Left renal cortex interstitium (tissue), 4 donors: ENCODE results near the gene IGF2R. TPM values are rescaled to one million over a fixed set of nuclear protein-coding genes. Genes with fewer than 3 reads are reported as not detected.
"Not testable (repeated sequence)": the region's sequence is repeated elsewhere in the genome, so short reads cannot be mapped to it uniquely, and the experiment has no call there.

Source experiments
- DNase-seq, 4 donors: peaks; one replicate each; pipeline ENCODE4 v3.0.0-alpha.2; 2013; ENCODE audit warnings: low read depth in 4 of 4, low spot score in 2 of 4, missing footprints in 1 of 4
- polyA plus RNA-seq, 4 donors: library from polyadenylated mRNA; unstranded; fragments of 120-200 nt; gene quantifications; one replicate each; pipeline ENCODE4 v1.2.1, GENCODE V29; 2013; ENCODE audit not compliant: insufficient read length in 4 of 4

IGF2R gene
- polyA plus RNA-seq = 10 to 100 TPM; 50.5 to 67.8 (median 58.4) TPM

GRCh38 chr6:159968295-159969203, at the start of gene IGF2R:
TSS of gene IGF2R (plus strand) at chr6:159969082. CDS start at chr6:159969247, 165 bp downstream.
- DNase-seq = peak in 3 of 4 donors; percentile 70 to 85 (median 77)

- no peak for DNase-seq
Measured at GRCh38 chr6:159919800-159920199, 49.1 kb upstream of the IGF2R start.

- DNase-seq = not testable (repeated sequence)
Measured at GRCh38 chr6:159924150-159924549, 44.7 kb upstream of the IGF2R start.

- DNase-seq = no peak
Measured at GRCh38 chr6:159926542-159927203, 42.2 kb upstream of the IGF2R start.

GRCh38 chr6:159929819-159930218, 39.1 kb upstream of the IGF2R start:
- no peak for DNase-seq

- DNase-seq = no peak
Measured at GRCh38 chr6:159931112-159931511, 37.8 kb upstream of the IGF2R start.

GRCh38 chr6:159931846-159932245, 37.0 kb upstream of the IGF2R start:
- no peak for DNase-seq

GRCh38 chr6:159933077-159933476, 35.8 kb upstream of the IGF2R start:
- no peak for DNase-seq

GRCh38 chr6:159934181-159934580, 34.7 kb upstream of the IGF2R start:
- DNase-seq = no peak

- no peak for DNase-seq
Measured at GRCh38 chr6:159935065-159935464, 33.8 kb upstream of the IGF2R start.

GRCh38 chr6:159935633-159936032, 33.2 kb upstream of the IGF2R start:
- DNase-seq = no peak

- DNase-seq = no peak
Measured at GRCh38 chr6:159939591-159940016, 29.3 kb upstream of the IGF2R start.

- no peak for DNase-seq
Measured at GRCh38 chr6:159941286-159942113, 27.4 kb upstream of the IGF2R start.

GRCh38 chr6:159943101-159943632, 25.7 kb upstream of the IGF2R start:
- DNase-seq = no peak

- no peak for DNase-seq
Measured at GRCh38 chr6:159943968-159944598, 24.8 kb upstream of the IGF2R start.

- DNase-seq = no peak
Measured at GRCh38 chr6:159945801-159946392, 23.0 kb upstream of the IGF2R start.

- DNase-seq = no peak
Measured at GRCh38 chr6:159946912-159947311, 22.0 kb upstream of the IGF2R start.

- no peak for DNase-seq
Measured at GRCh38 chr6:159948199-159948598, 20.7 kb upstream of the IGF2R start.

- DNase-seq = no peak
Measured at GRCh38 chr6:159951772-159952171, 17.1 kb upstream of the IGF2R start.
